Suprapubic skin (tissue), 2 donors: ENCODE measurements around the gene KCTD3.

Experiments used
- EP300 ChIP-seq: sonication (generic); formaldehyde crosslinking; IDR thresholded peaks from one replicate; pipeline ENCODE4 v1.6.1; 2017; ENCODE audit warnings: antibody characterized with exemption
- POLR2A ChIP-seq, 2 donors: fragments of 450-650 bp; IDR thresholded peaks; one replicate each; pipeline ENCODE4 v1.6.1; 2017; ENCODE audit warnings: antibody characterized with exemption in 2 of 2, mild to moderate bottlenecking in 2 of 2, moderate library complexity in 2 of 2

DNA sequence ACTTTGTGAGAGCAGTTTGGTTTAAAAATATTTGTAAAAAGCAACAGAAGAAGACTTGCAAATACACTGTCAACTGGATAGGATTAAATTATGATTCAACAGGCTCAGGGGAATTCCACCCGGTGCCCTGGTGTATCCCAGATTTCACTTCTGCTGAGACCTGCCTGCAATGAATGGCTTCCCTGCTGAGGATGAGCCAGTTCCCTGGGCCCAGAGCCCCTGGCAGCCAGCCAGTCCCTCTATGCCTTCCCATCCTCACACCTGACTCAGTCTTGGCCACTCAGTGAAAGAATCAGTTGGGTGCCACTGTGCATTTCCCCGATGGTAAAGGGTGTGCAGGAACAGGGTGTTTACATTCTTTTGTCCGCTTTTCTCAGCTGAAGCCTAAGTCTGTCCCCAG lies 64.4 kb downstream of the KCTD3 start:
- TF ChIP-seq POLR2A (IDR thresholded peaks at IDR 0.05) (no peak), EP300 (no peak)
